Left ventricle myocardium superior (tissue), 1 donor: ENCODE results near the gene ATP6AP2. TPM values are rescaled to one million over a fixed set of nuclear protein-coding genes. Genes with fewer than 3 reads are reported as not detected.

Experiments
- ATAC-seq: fragments of 200-7000 bp; cut with Tn5 transposase; one replicate; pipeline ENCODE4 v1.9.1; 2020; ENCODE audit warnings: mild to moderate bottlenecking, moderate library complexity
- DNase-seq: peaks from one replicate; pipeline ENCODE4 v3.0.0-alpha.2; 2020
- intact Hi-C: fragments of 100-400 bp; cut with micrococcal nuclease; formaldehyde crosslinking; loops from one replicate; pipeline ENCODE4 v1.11.0; 2022
- total RNA-seq: library from RNA; stranded (reverse); fragmentation: NEBNext Ultra II Directional; extraction: Animal tissue kit (Norgen Biotek cat#: 25700); gene quantifications from one replicate; pipeline ENCODE4 v1.2.1, GENCODE V29; 2021
- donor health status: DM: no; HTN: yes; CAD: no; lungs with severe emphysema.

The ATP6AP2 gene
- total RNA-seq, 1 donor from 2014 or later = 42.9 TPM

- DNase-seq = no peak
- no peak for ATAC-seq
- intact Hi-C loops = no loop called here
These were observed 42.4 kb downstream of the ATP6AP2 start, which contains the start of gene MPC1L for GRCh38 chrX:40623139-40623536. TSS of gene MPC1L (plus strand) at chrX:40623428. CDS start at chrX:40623566, 138 bp downstream.

GRCh38 chrX:40623665-40624064 lies 42.9 kb downstream of the ATP6AP2 start:
- no peak for ATAC-seq
- intact Hi-C loops = no loop called here
- DNase-seq = no peak

- no peak for DNase-seq
- ATAC-seq = no peak
- intact Hi-C loops = no loop called here
These were observed 44.5 kb downstream of the ATP6AP2 start for GRCh38 chrX:40625294-40625693.

GRCh38 chrX:40628506-40628905 lies 47.7 kb downstream of the ATP6AP2 start:
- intact Hi-C loops = no loop called here
- ATAC-seq (no peak), DNase-seq (no peak)

GRCh38 chrX:40632199-40632598 lies 51.4 kb downstream of the ATP6AP2 start:
- DNase-seq = no peak
- no peak for ATAC-seq
- intact Hi-C loops = no loop called here

GRCh38 chrX:40637687-40638086 lies 56.9 kb downstream of the ATP6AP2 start:
- intact Hi-C loops = no loop called here
- no peak for ATAC-seq
- DNase-seq = no peak

- intact Hi-C loops = no loop called here
- peak; percentile 6 for ATAC-seq
- no peak for DNase-seq
These were observed 63.4 kb downstream of the ATP6AP2 start for GRCh38 chrX:40644176-40644575.

GRCh38 chrX:40644821-40645358 lies 64.1 kb downstream of the ATP6AP2 start:
- peak; percentile 37 for DNase-seq

GRCh38 chrX:40646489-40647306 lies 65.9 kb downstream of the ATP6AP2 start:
- intact Hi-C loops = no loop called here
- DNase-seq (peak; percentile 43), ATAC-seq (peak; percentile 54)

More at GRCh38 chrX:40644821-40645358, 64.1 kb downstream of the ATP6AP2 start:
- peak; percentile 53 for ATAC-seq
- intact Hi-C loops = no loop called here

- DNase-seq = peak; percentile 94
- intact Hi-C loops = no loop called here
- peak; percentile 89 for ATAC-seq
These were observed 66.8 kb downstream of the ATP6AP2 start, which contains the start of gene CXorf38 for GRCh38 chrX:40647307-40648197. TSS of gene CXorf38 (minus strand) at chrX:40647561. CDS start at chrX:40647520, 41 bp downstream.

GRCh38 chrX:40651620-40652223 lies 71.0 kb downstream of the ATP6AP2 start:
- DNase-seq (peak; percentile 34), ATAC-seq (no peak)
- intact Hi-C loops = loop anchor here (10.0 kb wide), 2 partner anchors 143 to 463 kb away; no protein-coding TSS in a partner anchor

- no peak for ATAC-seq
- no peak for DNase-seq
- intact Hi-C loops = loop anchor here (10.0 kb wide), 2 partner anchors 142 to 462 kb away; no protein-coding TSS in a partner anchor
These were observed 71.9 kb downstream of the ATP6AP2 start for GRCh38 chrX:40652664-40653063.

- DNase-seq (no peak), ATAC-seq (no peak)
- intact Hi-C loops = loop anchor here (10.0 kb wide), 2 partner anchors 141 to 461 kb away; no protein-coding TSS in a partner anchor
These were observed 72.8 kb downstream of the ATP6AP2 start for GRCh38 chrX:40653535-40653934.

Other genes with a start within 250 kb of the ATP6AP2 start
- not detected for gene MPC1L, start 42.5 kb downstream of the ATP6AP2 start, total RNA-seq
- gene CXorf38, start 66.6 kb downstream of the ATP6AP2 start, total RNA-seq = 4.5 TPM
- gene MED14, start 154.6 kb downstream of the ATP6AP2 start, total RNA-seq = 30.4 TPM